IPS-18a (cell line): ENCODE measurements around the gene GNAI2.

Source experiments
- H3K27ac ChIP-seq: one replicate; pipeline ENCODE4 v1.5.1; 2013; ENCODE audit warnings: low read length
- H3K27me3 ChIP-seq: one replicate; pipeline ENCODE4 v1.6.1; 2013; ENCODE audit warnings: mild to moderate bottlenecking, low read length; ENCODE audit not compliant: control insufficient read depth, insufficient read depth
- H3K36me3 ChIP-seq: one replicate; pipeline ENCODE4 v1.6.1; 2013; ENCODE audit warnings: low read depth, low read length; ENCODE audit not compliant: control insufficient read depth
- H3K4me1 ChIP-seq: one replicate; pipeline ENCODE4 v1.6.1; 2013; ENCODE audit warnings: low read depth, low read length; ENCODE audit not compliant: control insufficient read depth
- H3K4me3 ChIP-seq: one replicate; pipeline ENCODE4 v1.5.1; 2013; ENCODE audit warnings: low read length
- H3K9ac ChIP-seq: one replicate; pipeline ENCODE4 v1.6.1; 2013; ENCODE audit warnings: mild to moderate bottlenecking, low read length, moderate library complexity
- H3K9me3 ChIP-seq: one replicate; pipeline ENCODE4 v1.6.1; 2013; ENCODE audit warnings: low read depth, low read length; ENCODE audit not compliant: control insufficient read depth

GNAI2 gene

GRCh38 chr3:50235716-50236483 lies at the start of gene GNAI2:
Gene GNAI2 (plus strand): TSS chr3:50236204. CDS start chr3:50236336, 132 bp downstream.
- Histone ChIP-seq H3K9ac (peak within 1 kb of the TSS; percentile 61), H3K27ac (no peak within 1 kb of the TSS), H3K4me3 (peak within 1 kb of the TSS; percentile 90), H3K4me1 (peaks cover 32% of the 10 kb centered on the region), H3K9me3 (no peaks in the 10 kb centered on the region), H3K36me3 (no peaks in the 10 kb centered on the region), H3K27me3 (no peaks in the 10 kb centered on the region)

GRCh38 chr3:50187750-50188149 lies 48.3 kb upstream of the GNAI2 start:
- Histone ChIP-seq H3K27ac (no peak overlapping the region), H3K4me3 (no peak overlapping the region), H3K9me3 (no peaks in the 10 kb centered on the region), H3K36me3 (peaks cover 7% of the 10 kb centered on the region), H3K27me3 (no peaks in the 10 kb centered on the region), H3K4me1 (no peaks in the 10 kb centered on the region), H3K9ac (no peak overlapping the region)

- Histone ChIP-seq H3K4me1 (no peaks in the 10 kb centered on the region), H3K27me3 (peaks cover 6% of the 10 kb centered on the region), H3K36me3 (peaks cover 7% of the 10 kb centered on the region), H3K9ac (no peak overlapping the region), H3K4me3 (no peak overlapping the region), H3K9me3 (no peaks in the 10 kb centered on the region), H3K27ac (no peak overlapping the region)
Measured at GRCh38 chr3:50189274-50189673, 46.7 kb upstream of the GNAI2 start.

GRCh38 chr3:50189989-50190388 lies 46.0 kb upstream of the GNAI2 start:
- Histone ChIP-seq H3K27ac (no peak overlapping the region), H3K9ac (no peak overlapping the region), H3K4me1 (no peaks in the 10 kb centered on the region), H3K4me3 (no peak overlapping the region), H3K27me3 (peaks cover 6% of the 10 kb centered on the region), H3K36me3 (peaks cover 7% of the 10 kb centered on the region), H3K9me3 (no peaks in the 10 kb centered on the region)

- no peak within 1 kb of the TSS for H3K27ac ChIP-seq
- H3K4me3 ChIP-seq: no peak within 1 kb of the TSS
- H3K4me1 ChIP-seq: peaks cover 5% of the 10 kb centered on the region
- H3K9me3 ChIP-seq: no peaks in the 10 kb centered on the region
- peaks cover 7% of the 10 kb centered on the region for H3K36me3 ChIP-seq
- H3K9ac ChIP-seq: no peak within 1 kb of the TSS
- H3K27me3 ChIP-seq: peaks cover 6% of the 10 kb centered on the region
Measured at GRCh38 chr3:50190936-50191660, 44.9 kb upstream of the GNAI2 start, which contains the start of gene GNAT1. Gene GNAT1 (plus strand): TSS chr3:50191610. CDS start chr3:50191726, 116 bp downstream.

- Histone ChIP-seq H3K4me1 (peaks cover 5% of the 10 kb centered on the region), H3K36me3 (no peaks in the 10 kb centered on the region), H3K9me3 (no peaks in the 10 kb centered on the region), H3K27me3 (peaks cover 6% of the 10 kb centered on the region), H3K27ac (no peak overlapping the region), H3K4me3 (no peak overlapping the region), H3K9ac (no peak overlapping the region)
Measured at GRCh38 chr3:50192124-50192523, 43.9 kb upstream of the GNAI2 start.

GRCh38 chr3:50192689-50193141 lies 43.3 kb upstream of the GNAI2 start:
- peaks cover 5% of the 10 kb centered on the region for H3K4me1 ChIP-seq
- H3K36me3 ChIP-seq: no peaks in the 10 kb centered on the region
- H3K27me3 ChIP-seq: peaks cover 6% of the 10 kb centered on the region
- H3K27ac ChIP-seq: no peak overlapping the region
- H3K9me3 ChIP-seq: no peaks in the 10 kb centered on the region
- H3K4me3 ChIP-seq: no peak overlapping the region
- H3K9ac ChIP-seq: no peak overlapping the region

- no peak overlapping the region for H3K27ac ChIP-seq
- H3K27me3 ChIP-seq: peaks cover 6% of the 10 kb centered on the region
- no peak overlapping the region for H3K4me3 ChIP-seq
- no peaks in the 10 kb centered on the region for H3K9me3 ChIP-seq
- H3K9ac ChIP-seq: no peak overlapping the region
- peaks cover 5% of the 10 kb centered on the region for H3K4me1 ChIP-seq
- no peaks in the 10 kb centered on the region for H3K36me3 ChIP-seq
Measured at GRCh38 chr3:50193286-50193685, 42.7 kb upstream of the GNAI2 start.

- Histone ChIP-seq H3K9me3 (no peaks in the 10 kb centered on the region), H3K27ac (no peak overlapping the region), H3K9ac (no peak overlapping the region), H3K27me3 (peaks cover 6% of the 10 kb centered on the region), H3K4me3 (no peak overlapping the region), H3K4me1 (peaks cover 5% of the 10 kb centered on the region), H3K36me3 (no peaks in the 10 kb centered on the region)
Measured at GRCh38 chr3:50193746-50194127, 42.3 kb upstream of the GNAI2 start.

GRCh38 chr3:50194128-50194902 lies 41.7 kb upstream of the GNAI2 start:
- no peak overlapping the region for H3K27ac ChIP-seq
- peaks cover 5% of the 10 kb centered on the region for H3K4me1 ChIP-seq
- H3K27me3 ChIP-seq: peaks cover 6% of the 10 kb centered on the region
- H3K4me3 ChIP-seq: peak overlapping the region; percentile 27
- no peaks in the 10 kb centered on the region for H3K9me3 ChIP-seq
- H3K36me3 ChIP-seq: no peaks in the 10 kb centered on the region
- H3K9ac ChIP-seq: no peak overlapping the region

- peaks cover 6% of the 10 kb centered on the region for H3K27me3 ChIP-seq
- no peak overlapping the region for H3K27ac ChIP-seq
- H3K9ac ChIP-seq: no peak overlapping the region
- peak overlapping the region; percentile 27 for H3K4me3 ChIP-seq
- H3K4me1 ChIP-seq: peaks cover 5% of the 10 kb centered on the region
- H3K9me3 ChIP-seq: no peaks in the 10 kb centered on the region
- no peaks in the 10 kb centered on the region for H3K36me3 ChIP-seq
Measured at GRCh38 chr3:50194903-50195500, 41.0 kb upstream of the GNAI2 start.
